ENCODE data around the gene PITPNM1.
A peak's percentile ranks its signal among the peaks of the same experiment; 100 is the strongest.

The PITPNM1 gene

DNA sequence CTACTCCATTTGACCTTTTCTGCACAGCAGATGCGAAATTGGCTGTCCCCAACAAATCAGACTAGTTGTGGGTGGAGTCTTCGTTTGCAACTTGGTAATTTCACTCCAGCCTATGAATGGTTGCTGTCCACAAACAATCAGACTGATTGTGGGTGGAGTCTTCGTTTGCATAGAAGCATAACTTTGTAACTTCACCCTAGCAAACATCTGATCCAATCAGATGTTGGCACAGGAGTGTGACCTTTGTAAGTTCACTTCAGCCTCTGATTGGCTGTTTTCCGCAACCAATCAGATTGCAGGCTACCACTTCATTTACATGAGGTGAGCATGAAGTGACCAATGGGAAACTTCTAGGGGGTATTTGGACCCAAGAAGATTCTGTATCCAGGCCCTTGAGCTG lies 34.4 kb upstream of the PITPNM1 start:
- Histone ChIP-seq H3K9ac (ENCODE audit: low read depth, low read length) (no peak overlapping the region), H3K27me3 (ENCODE audit: insufficient read depth, low read length) (no peaks in the 10 kb centered on the region), H3K27ac (ENCODE audit: low read depth, low read length) (no peak overlapping the region), H3K36me3 (ENCODE audit: insufficient read depth, low read length) (no peaks in the 10 kb centered on the region), H3K4me3 (ENCODE audit: low read length) (no peak overlapping the region), H3K9me3 (ENCODE audit: insufficient read depth, low read depth, low read length) (peaks cover 11% of the 10 kb centered on the region), H3K4me1 (ENCODE audit: insufficient read depth, low read length) (peaks cover 6% of the 10 kb centered on the region; the same call in 1 of the 2 replicates)
- 91% methylated on average over 4 of the region's 4 CpGs for WGBS

DNA sequence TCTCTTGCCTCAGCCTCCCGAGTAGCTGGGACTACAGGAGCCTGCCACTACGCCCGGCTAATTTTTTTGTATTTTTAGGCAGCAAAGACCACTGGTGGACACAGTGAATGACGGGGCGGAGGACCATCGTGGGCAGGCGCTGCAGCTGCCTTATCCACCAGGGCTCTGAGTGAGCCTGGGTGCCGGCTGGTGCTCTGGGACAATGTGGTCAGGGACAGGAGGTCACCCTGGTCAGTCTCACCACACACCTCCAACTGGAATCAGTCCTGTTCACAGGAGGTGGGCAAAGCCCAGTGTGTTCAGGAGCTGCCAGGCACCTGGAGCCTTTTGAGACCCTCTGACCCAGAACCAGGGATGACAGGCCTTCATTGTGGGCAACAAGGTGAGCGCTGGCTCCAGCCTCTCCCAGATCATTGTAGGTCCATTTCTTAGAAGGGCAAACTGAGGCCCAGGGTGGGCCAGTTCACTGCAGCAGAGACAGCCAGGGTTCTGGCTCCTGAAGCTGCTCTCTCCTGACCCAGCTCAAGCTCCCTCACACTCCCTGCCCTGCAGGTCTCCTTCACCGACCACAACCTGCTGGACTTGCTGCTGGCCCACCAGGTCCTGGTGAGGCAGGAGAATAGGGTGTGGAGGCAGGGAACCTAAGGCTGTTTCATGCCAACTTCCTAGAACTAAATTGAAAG lies 33.8 kb upstream of the PITPNM1 start:
- Histone ChIP-seq H3K36me3 (ENCODE audit: insufficient read depth, low read length) (no peaks in the 10 kb centered on the region), H3K27me3 (ENCODE audit: insufficient read depth, low read length) (no peaks in the 10 kb centered on the region), H3K4me1 (ENCODE audit: insufficient read depth, low read length) (peaks cover 6% of the 10 kb centered on the region; the same call in 1 of the 2 replicates), H3K4me3 (ENCODE audit: low read length) (no peak overlapping the region), H3K27ac (ENCODE audit: low read depth, low read length) (no peak overlapping the region), H3K9me3 (ENCODE audit: insufficient read depth, low read depth, low read length) (peaks cover 17% of the 10 kb centered on the region), H3K9ac (ENCODE audit: low read depth, low read length) (no peak overlapping the region)
- WGBS: 95% methylated on average over 9 of the region's 10 CpGs

DNA sequence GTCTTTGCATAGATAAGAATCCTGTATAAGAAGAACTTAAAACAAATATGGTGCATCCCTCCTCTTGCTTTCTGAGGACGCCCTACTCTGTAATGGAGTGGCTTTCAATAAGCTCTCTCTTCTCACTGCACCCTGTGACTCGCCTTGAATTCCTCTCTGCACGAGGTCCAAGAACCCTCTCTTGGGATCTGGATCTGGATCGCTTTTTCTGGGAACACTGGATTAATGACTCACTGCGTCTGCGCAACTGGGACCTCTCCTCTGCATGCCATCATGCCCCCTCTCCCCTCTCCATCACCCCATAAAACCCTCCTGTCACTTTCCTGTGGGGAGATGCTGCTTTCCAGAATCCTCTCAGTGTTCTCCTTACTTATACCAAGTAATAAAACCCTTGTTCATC lies 33.1 kb upstream of the PITPNM1 start:
- H3K9ac ChIP-seq (ENCODE audit: low read depth, low read length): no peak overlapping the region
- H3K27me3 ChIP-seq (ENCODE audit: insufficient read depth, low read length): no peaks in the 10 kb centered on the region
- H3K4me1 ChIP-seq (ENCODE audit: insufficient read depth, low read length): peaks cover 5% of the 10 kb centered on the region; the same call in 1 of the 2 replicates
- no peak overlapping the region for H3K4me3 ChIP-seq (ENCODE audit: low read length)
- H3K9me3 ChIP-seq (ENCODE audit: insufficient read depth, low read depth, low read length): peaks cover 24% of the 10 kb centered on the region
- WGBS: 86% methylated on average over 6 of the region's 6 CpGs
- no peaks in the 10 kb centered on the region for H3K36me3 ChIP-seq (ENCODE audit: insufficient read depth, low read length)
- H3K27ac ChIP-seq (ENCODE audit: low read depth, low read length): no peak overlapping the region

DNA sequence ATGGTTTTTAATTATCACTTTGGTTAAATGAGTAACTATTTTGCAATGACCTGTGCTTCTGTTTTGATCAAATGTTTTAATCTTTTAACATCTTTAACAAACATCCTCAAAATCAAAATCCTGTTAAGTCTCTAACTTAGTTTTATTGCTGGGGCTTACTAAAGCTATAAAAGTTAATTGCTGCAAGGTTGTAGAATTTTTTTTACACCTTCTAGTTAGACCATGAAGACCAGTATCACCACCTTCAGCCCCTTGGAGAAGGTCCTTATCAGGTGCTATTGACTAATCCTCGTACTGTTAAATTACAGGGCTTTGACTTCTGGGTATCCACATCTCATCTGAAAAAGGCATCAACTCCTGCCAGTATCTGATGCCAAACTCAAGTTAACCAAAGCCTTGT lies 30.4 kb upstream of the PITPNM1 start:
- Histone ChIP-seq H3K9me3 (ENCODE audit: insufficient read depth, low read depth, low read length) (peaks cover 33% of the 10 kb centered on the region), H3K4me3 (ENCODE audit: low read length) (no peak overlapping the region), H3K4me1 (ENCODE audit: insufficient read depth, low read length) (no peaks in the 10 kb centered on the region), H3K9ac (ENCODE audit: low read depth, low read length) (no peak overlapping the region), H3K27ac (ENCODE audit: low read depth, low read length) (no peak overlapping the region), H3K27me3 (ENCODE audit: insufficient read depth, low read length) (no peaks in the 10 kb centered on the region), H3K36me3 (ENCODE audit: insufficient read depth, low read length) (no peaks in the 10 kb centered on the region)
- WGBS: 85% methylated on average over 1 of the region's 1 CpG

- H3K4me1 ChIP-seq (ENCODE audit: insufficient read depth, low read length): no peaks in the 10 kb centered on the region
- H3K36me3 ChIP-seq (ENCODE audit: insufficient read depth, low read length): no peaks in the 10 kb centered on the region
- no peaks in the 10 kb centered on the region for H3K27me3 ChIP-seq (ENCODE audit: insufficient read depth, low read length)
- 34% methylated on average over 2 of the region's 4 CpGs for WGBS
- no peak overlapping the region for H3K9ac ChIP-seq (ENCODE audit: low read depth, low read length)
- H3K4me3 ChIP-seq (ENCODE audit: low read length): 0 out of 2 replicates have a peak overlapping the region, but pooled peaks have one; percentile 10
- H3K9me3 ChIP-seq (ENCODE audit: insufficient read depth, low read depth, low read length): peaks cover 33% of the 10 kb centered on the region
- H3K27ac ChIP-seq (ENCODE audit: low read depth, low read length): no peak overlapping the region
These were observed 29.0 kb upstream of the PITPNM1 start for GRCh38 chr11:67534070-67534679.

GRCh38 chr11:67532889-67533288 lies 27.7 kb upstream of the PITPNM1 start:
- Histone ChIP-seq H3K4me3 (ENCODE audit: low read length) (no peak overlapping the region), H3K27ac (ENCODE audit: low read depth, low read length) (no peak overlapping the region), H3K36me3 (ENCODE audit: insufficient read depth, low read length) (no peaks in the 10 kb centered on the region), H3K27me3 (ENCODE audit: insufficient read depth, low read length) (no peaks in the 10 kb centered on the region; the same call in 1 of the 2 replicates), H3K9ac (ENCODE audit: low read depth, low read length) (no peak overlapping the region), H3K4me1 (ENCODE audit: insufficient read depth, low read length) (no peaks in the 10 kb centered on the region), H3K9me3 (ENCODE audit: insufficient read depth, low read depth, low read length) (peaks cover 33% of the 10 kb centered on the region)
- WGBS: 78% methylated on average over 2 of the region's 2 CpGs

DNA sequence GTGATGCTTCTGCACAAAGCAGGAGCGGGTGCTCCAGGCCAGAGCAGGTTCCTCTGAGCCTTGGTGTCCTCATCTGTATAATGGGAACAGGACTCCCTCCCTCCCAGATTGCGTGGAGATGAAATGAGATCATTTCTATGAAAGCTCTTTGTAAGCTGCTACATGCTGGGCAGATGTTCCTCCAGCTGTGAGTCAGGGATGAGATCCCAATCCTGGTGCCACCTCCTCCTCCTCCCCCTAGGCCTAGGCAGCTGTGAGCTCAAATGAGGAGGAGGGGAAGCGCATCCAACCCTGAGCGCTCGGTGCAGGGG lies 25.1 kb upstream of the PITPNM1 start:
- 87% methylated on average over 5 of the region's 5 CpGs for WGBS
- Histone ChIP-seq H3K4me3 (ENCODE audit: low read length) (no peak overlapping the region), H3K27ac (ENCODE audit: low read depth, low read length) (no peak overlapping the region), H3K9ac (ENCODE audit: low read depth, low read length) (no peak overlapping the region), H3K27me3 (ENCODE audit: insufficient read depth, low read length) (no peaks in the 10 kb centered on the region; the same call in 1 of the 2 replicates), H3K9me3 (ENCODE audit: insufficient read depth, low read depth, low read length) (peaks cover 26% of the 10 kb centered on the region), H3K4me1 (ENCODE audit: insufficient read depth, low read length) (no peaks in the 10 kb centered on the region), H3K36me3 (ENCODE audit: insufficient read depth, low read length) (no peaks in the 10 kb centered on the region)

DNA sequence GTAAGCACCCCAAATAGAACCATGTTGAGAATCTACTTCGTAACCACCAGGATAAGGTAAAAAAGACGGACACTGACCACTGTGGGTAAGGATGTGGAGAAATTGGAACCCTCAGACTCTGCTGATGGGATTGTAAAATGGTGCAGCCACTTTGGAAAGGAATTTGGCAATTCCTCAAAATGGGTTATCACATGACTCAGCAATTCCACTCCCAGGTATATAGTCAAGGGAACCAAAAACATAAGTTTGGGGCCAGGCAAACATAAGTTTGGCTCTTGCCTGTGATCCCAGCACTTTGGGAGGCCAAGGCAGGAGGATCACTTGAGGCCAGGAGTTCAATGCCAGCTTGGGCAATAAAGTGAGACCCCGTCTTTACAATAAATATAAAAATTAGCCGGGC lies 23.2 kb upstream of the PITPNM1 start:
- Histone ChIP-seq H3K9ac (ENCODE audit: low read depth, low read length) (no peak overlapping the region), H3K4me1 (ENCODE audit: insufficient read depth, low read length) (no peaks in the 10 kb centered on the region), H3K9me3 (ENCODE audit: insufficient read depth, low read depth, low read length) (peaks cover 10% of the 10 kb centered on the region), H3K27me3 (ENCODE audit: insufficient read depth, low read length) (no peaks in the 10 kb centered on the region; the same call in 1 of the 2 replicates), H3K4me3 (ENCODE audit: low read length) (no peak overlapping the region), H3K36me3 (ENCODE audit: insufficient read depth, low read length) (no peaks in the 10 kb centered on the region), H3K27ac (ENCODE audit: low read depth, low read length) (no peak overlapping the region)
- WGBS: 97% methylated on average over 4 of the region's 4 CpGs

DNA sequence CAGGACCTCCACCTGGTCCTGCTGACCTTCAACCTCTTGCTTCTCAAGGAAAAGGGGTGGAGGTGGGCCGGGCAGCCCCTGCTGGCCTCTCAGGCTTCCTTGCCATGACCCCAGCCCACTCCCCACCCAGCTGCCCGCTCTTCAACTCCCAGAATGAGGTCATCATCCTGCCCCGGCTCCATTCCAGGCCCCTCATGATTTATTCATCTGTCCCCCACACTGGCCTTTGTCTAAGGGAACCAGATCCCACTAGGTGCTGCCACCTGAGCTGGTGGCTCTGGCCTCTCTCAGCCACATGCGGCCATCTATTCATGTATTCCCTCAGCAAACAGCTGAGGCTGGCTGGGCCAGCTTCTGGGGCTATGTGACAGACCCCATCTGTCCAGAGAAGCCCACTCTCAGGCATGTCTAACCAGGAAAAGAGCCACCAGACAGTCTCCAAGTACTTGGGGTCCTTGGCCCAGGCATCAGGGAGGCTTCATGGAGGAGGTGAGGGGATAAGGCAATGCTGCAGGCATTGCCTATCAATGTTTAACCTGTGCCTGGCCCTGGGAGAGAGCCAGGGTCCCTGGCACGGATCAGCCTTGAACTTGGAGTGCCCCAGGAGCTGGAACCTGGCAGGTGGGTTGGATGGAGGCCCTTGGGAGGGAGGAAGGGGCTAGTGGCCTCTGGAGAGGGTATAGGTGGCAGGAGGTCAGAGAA lies 20.3 kb upstream of the PITPNM1 start:
- Histone ChIP-seq H3K9me3 (ENCODE audit: insufficient read depth, low read depth, low read length) (no peaks in the 10 kb centered on the region), H3K9ac (ENCODE audit: low read depth, low read length) (no peak overlapping the region), H3K27me3 (ENCODE audit: insufficient read depth, low read length) (no peaks in the 10 kb centered on the region; the same call in 1 of the 2 replicates), H3K4me1 (ENCODE audit: insufficient read depth, low read length) (no peaks in the 10 kb centered on the region), H3K36me3 (ENCODE audit: insufficient read depth, low read length) (no peaks in the 10 kb centered on the region), H3K27ac (ENCODE audit: low read depth, low read length) (no peak overlapping the region), H3K4me3 (ENCODE audit: low read length) (no peak overlapping the region)
- 81% methylated on average over 5 of the region's 5 CpGs for WGBS

GRCh38 chr11:67524480-67524808 lies 19.3 kb upstream of the PITPNM1 start:
- no peaks in the 10 kb centered on the region for H3K9me3 ChIP-seq (ENCODE audit: insufficient read depth, low read depth, low read length)
- no peaks in the 10 kb centered on the region for H3K4me1 ChIP-seq (ENCODE audit: insufficient read depth, low read length)
- H3K36me3 ChIP-seq (ENCODE audit: insufficient read depth, low read length): no peaks in the 10 kb centered on the region
- no peaks in the 10 kb centered on the region; the same call in 1 of the 2 replicates for H3K27me3 ChIP-seq (ENCODE audit: insufficient read depth, low read length)
- H3K27ac ChIP-seq (ENCODE audit: low read depth, low read length): no peak overlapping the region
- 92% methylated on average over 9 of the region's 9 CpGs for WGBS
- H3K4me3 ChIP-seq (ENCODE audit: low read length): no peak overlapping the region
- H3K9ac ChIP-seq (ENCODE audit: low read depth, low read length): no peak overlapping the region

Measured in HUES64 (cell line).